HL-60 (cell line): ENCODE data around the gene ANKS1B.

ENCODE experiments used
- DNase-seq, 2 experiments: peaks; one replicate each; pipeline ENCODE4 v3.0.0-alpha.2; 2010 to 2020; ENCODE audit warnings: low read depth in 1 of 2, low spot score in 1 of 2
- H3K27ac ChIP-seq: fragments of 250-450 bp; sonication (Bioruptor Pico); replicated peaks from 2 replicates; pipeline ENCODE4 v1.5.1; 2020; ENCODE audit warnings: mild to moderate bottlenecking, moderate library complexity
- H3K27me3 ChIP-seq: fragments of 250-450 bp; sonication (Bioruptor Pico); 2 replicates; pipeline ENCODE4 v1.5.1; 2021; ENCODE audit warnings: mild to moderate bottlenecking, moderate library complexity; ENCODE audit not compliant: insufficient read depth, poor library complexity, severe bottlenecking
- H3K4me3 ChIP-seq: replicated peaks from 2 replicates; pipeline ENCODE4 v1.5.1; 2011; ENCODE audit warnings: mild to moderate bottlenecking, control low read depth, low read length; ENCODE audit not compliant: insufficient read depth
- GABPA ChIP-seq: IDR thresholded peaks from 2 replicates; pipeline ENCODE4 v1.6.1; 2012; ENCODE audit warnings: low read depth
- POLR2AphosphoS5 ChIP-seq: IDR thresholded peaks from 2 replicates; pipeline ENCODE4 v1.6.1; 2012; ENCODE audit warnings: low read depth
- SPI1 ChIP-seq: IDR thresholded peaks from 2 replicates; pipeline ENCODE4 v1.6.1; 2012; ENCODE audit warnings: low read depth, mild to moderate bottlenecking, borderline replicate concordance
- TF ChIP-seq, protein P1 (sequence below): IDR thresholded peaks from 2 replicates; pipeline ENCODE4 v1.6.1; 2012; ENCODE audit warnings: low read depth; ENCODE audit not compliant: insufficient replicate concordance
- TF ChIP-seq, protein P2 (sequence below): IDR thresholded peaks from one replicate; pipeline ENCODE4 v1.5.1; 2011; ENCODE audit warnings: low read length, control low read depth, inconsistent platforms; ENCODE audit not compliant: insufficient read depth

ANKS1B gene

DNA sequence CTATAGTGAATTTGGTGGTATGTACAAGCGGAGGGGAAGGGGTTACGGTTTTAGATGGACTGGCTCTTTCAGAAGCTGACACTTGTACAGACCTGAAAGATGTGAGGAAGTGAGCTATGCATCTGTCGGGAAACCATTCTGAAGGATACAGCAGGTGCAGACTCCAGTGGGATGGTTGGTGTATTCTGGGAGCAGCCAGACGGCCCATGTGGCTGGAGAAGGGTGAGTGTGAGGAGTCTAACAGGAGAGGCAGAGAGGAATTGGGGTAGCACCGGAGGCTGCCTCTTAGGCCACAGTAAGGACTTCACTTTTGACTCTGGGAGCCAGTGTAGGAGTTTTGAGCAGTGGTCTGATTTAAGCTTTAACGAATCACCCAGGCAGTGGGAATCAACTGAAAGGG is 1248.9 kb downstream of the ANKS1B start:
- H3K27me3 ChIP-seq = no peaks in the 10 kb centered on the region
- no peak for TF ChIP-seq SPI1
- TF ChIP-seq, protein P1, sequence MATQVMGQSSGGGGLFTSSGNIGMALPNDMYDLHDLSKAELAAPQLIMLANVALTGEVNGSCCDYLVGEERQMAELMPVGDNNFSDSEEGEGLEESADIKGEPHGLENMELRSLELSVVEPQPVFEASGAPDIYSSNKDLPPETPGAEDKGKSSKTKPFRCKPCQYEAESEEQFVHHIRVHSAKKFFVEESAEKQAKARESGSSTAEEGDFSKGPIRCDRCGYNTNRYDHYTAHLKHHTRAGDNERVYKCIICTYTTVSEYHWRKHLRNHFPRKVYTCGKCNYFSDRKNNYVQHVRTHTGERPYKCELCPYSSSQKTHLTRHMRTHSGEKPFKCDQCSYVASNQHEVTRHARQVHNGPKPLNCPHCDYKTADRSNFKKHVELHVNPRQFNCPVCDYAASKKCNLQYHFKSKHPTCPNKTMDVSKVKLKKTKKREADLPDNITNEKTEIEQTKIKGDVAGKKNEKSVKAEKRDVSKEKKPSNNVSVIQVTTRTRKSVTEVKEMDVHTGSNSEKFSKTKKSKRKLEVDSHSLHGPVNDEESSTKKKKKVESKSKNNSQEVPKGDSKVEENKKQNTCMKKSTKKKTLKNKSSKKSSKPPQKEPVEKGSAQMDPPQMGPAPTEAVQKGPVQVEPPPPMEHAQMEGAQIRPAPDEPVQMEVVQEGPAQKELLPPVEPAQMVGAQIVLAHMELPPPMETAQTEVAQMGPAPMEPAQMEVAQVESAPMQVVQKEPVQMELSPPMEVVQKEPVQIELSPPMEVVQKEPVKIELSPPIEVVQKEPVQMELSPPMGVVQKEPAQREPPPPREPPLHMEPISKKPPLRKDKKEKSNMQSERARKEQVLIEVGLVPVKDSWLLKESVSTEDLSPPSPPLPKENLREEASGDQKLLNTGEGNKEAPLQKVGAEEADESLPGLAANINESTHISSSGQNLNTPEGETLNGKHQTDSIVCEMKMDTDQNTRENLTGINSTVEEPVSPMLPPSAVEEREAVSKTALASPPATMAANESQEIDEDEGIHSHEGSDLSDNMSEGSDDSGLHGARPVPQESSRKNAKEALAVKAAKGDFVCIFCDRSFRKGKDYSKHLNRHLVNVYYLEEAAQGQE = no peak
- TF ChIP-seq, protein P2, sequence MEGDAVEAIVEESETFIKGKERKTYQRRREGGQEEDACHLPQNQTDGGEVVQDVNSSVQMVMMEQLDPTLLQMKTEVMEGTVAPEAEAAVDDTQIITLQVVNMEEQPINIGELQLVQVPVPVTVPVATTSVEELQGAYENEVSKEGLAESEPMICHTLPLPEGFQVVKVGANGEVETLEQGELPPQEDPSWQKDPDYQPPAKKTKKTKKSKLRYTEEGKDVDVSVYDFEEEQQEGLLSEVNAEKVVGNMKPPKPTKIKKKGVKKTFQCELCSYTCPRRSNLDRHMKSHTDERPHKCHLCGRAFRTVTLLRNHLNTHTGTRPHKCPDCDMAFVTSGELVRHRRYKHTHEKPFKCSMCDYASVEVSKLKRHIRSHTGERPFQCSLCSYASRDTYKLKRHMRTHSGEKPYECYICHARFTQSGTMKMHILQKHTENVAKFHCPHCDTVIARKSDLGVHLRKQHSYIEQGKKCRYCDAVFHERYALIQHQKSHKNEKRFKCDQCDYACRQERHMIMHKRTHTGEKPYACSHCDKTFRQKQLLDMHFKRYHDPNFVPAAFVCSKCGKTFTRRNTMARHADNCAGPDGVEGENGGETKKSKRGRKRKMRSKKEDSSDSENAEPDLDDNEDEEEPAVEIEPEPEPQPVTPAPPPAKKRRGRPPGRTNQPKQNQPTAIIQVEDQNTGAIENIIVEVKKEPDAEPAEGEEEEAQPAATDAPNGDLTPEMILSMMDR = no peak
- TF ChIP-seq POLR2AphosphoS5 = no peak
- TF ChIP-seq GABPA = no peak
- no peak overlapping the region for H3K4me3 ChIP-seq
- no peak for DNase-seq
- no peak overlapping the region for H3K27ac ChIP-seq

DNA sequence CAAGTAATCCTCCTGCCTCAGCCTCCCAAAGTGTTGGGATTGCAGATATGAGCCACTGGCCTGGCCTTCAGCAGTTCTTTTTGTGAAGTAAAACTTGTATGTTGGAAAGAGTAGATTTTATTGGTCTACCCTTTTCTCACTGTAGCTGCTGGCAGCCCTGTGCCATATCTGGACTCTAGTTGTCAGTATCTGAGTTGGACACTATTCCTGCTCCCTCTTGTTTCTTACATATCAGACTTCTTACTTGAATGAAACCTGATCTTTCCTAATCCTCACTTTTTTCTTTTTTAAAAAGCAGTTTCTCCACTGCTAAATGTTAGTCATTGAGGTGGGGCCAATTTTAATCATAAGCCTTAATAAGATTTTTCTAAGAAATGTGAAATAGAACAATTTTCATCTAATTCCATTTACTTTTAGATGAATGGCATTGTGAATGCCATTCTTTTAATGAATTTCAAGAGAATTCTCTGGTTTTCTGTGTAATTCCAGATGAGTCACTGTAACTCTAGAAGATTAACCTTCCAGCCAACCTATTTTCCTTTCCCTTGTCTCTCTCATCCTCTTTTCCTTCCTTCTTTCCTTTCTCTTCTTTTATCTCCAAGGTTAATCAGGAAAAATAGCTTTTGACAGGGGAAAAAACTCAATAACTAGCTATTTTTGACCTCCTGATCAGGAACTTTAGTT is 1250.9 kb downstream of the ANKS1B start:
- Histone ChIP-seq H3K27ac (no peak overlapping the region), H3K27me3 (no peaks in the 10 kb centered on the region)
- DNase-seq = no peak

DNA sequence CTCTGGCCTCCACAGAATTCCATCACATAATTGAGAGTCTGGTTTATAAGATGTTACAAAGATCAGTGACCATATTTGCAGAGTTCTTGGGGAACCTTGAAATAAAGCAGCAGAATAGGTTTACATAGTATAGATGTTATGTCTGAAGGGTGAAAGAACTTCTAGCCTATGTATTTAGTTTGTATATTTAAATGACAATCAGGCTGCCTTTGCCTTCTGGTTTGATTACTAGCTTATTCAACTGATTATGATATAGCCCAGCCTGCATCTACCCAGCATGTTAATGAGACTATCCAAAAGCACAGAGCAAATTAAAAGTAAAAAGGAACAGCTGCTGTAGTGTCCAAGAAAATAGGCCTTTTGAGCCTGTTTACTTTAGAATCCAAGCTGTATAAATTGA is 1254.3 kb downstream of the ANKS1B start:
- DNase-seq = no peak
- H3K27me3 ChIP-seq = no peaks in the 10 kb centered on the region
- TF ChIP-seq POLR2AphosphoS5 (no peak), GABPA (no peak), SPI1 (no peak)
- TF ChIP-seq, protein P2 = no peak
- TF ChIP-seq, protein P1 = no peak
- no peak overlapping the region for H3K27ac ChIP-seq
- no peak overlapping the region for H3K4me3 ChIP-seq

More for the DNA sequence above, 1250.9 kb downstream of the ANKS1B start:
- TF ChIP-seq POLR2AphosphoS5 (no peak), SPI1 (no peak), GABPA (no peak)
- TF ChIP-seq, protein P1 = no peak
- TF ChIP-seq, protein P2 = no peak
- H3K4me3 ChIP-seq = no peak overlapping the region
